HCT116 (cell line): ENCODE results near the gene C10orf88.
"Not testable (repeated sequence)": the region's sequence is repeated elsewhere in the genome, so short reads cannot be mapped to it uniquely, and the experiment has no call there.

Source experiments
- CTCF ChIP-seq, 3 experiments: fragments of 200-600 bp in 1 of 3; sonication (generic) in 1 of 3; IDR thresholded peaks in 2 of 3; conservative IDR thresholded peaks in 1 of 3; 2 replicates each; pipeline ENCODE4 v1.5.1; 2012 to 2017; ENCODE audit warnings: low read depth in 2 of 3, low read length in 2 of 3, antibody characterized with exemption in 1 of 3, borderline replicate concordance in 1 of 3, control low read depth in 1 of 3, mild to moderate bottlenecking in 1 of 3, mixed read lengths in 1 of 3, mixed run types in 1 of 3, moderate library complexity in 1 of 3; ENCODE audit not compliant: insufficient read depth in 1 of 3
- EZH2phosphoT487 ChIP-seq: fragments of 200-600 bp; IDR thresholded peaks from 2 replicates; pipeline ENCODE4 v1.6.1; 2018; ENCODE audit warnings: antibody characterized with exemption, borderline replicate concordance
- SP1 ChIP-seq: IDR thresholded peaks from 2 replicates; pipeline ENCODE4 v1.6.1; 2012; ENCODE audit warnings: low read depth

GRCh38 chr10:122903861-122904260, 50.2 kb downstream of the C10orf88 start:
- TF ChIP-seq EZH2phosphoT487; SP1; CTCF (IDR thresholded peaks at IDR 0.05 in 2 of 3, conservative IDR thresholded peaks at IDR 0.05 in 1 of 3; ENCODE audit: borderline replicate concordance in 1 of 3, insufficient read depth in 1 of 3, low read depth in 2 of 3, low read length in 2 of 3): not testable (repeated sequence)
